Peyer's patch (tissue), 4 donors: ENCODE results near the gene AADACL2. TPM values are rescaled to one million over a fixed set of nuclear protein-coding genes. Genes with fewer than 3 reads are reported as not detected.
"Not testable (repeated sequence)": the region's sequence is repeated elsewhere in the genome, so short reads cannot be mapped to it uniquely, and the experiment has no call there.

Source experiments
- DNase-seq, 3 donors: peaks; one replicate each; pipeline ENCODE4 v3.0.0-alpha.2; 2017 to 2019
- H3K27ac ChIP-seq, 4 donors: fragments of 200-600 bp; sonication (generic); one replicate each; pipeline ENCODE4 v1.5.1; 2016 to 2019
- H3K27me3 ChIP-seq, 2 donors: fragments of 200-600 bp; sonication (generic); one replicate each; pipeline ENCODE4 v1.5.1; 2019
- H3K36me3 ChIP-seq, 3 donors: fragments of 200-600 bp; sonication (generic); one replicate each; pipeline ENCODE4 v1.5.1; 2016 to 2019
- H3K4me1 ChIP-seq, 4 donors: fragments of 200-600 bp; sonication (generic); one replicate each; pipeline ENCODE4 v1.5.1; 2016 to 2019
- H3K4me3 ChIP-seq, 4 donors: fragments of 200-600 bp; sonication (generic); 1 replicate in 3 of 4; 2 replicates in 1 of 4; pipeline ENCODE4 v1.5.1; 2016 to 2019; ENCODE audit warnings: mild to moderate bottlenecking in 1 of 4
- H3K9me3 ChIP-seq, 4 donors: fragments of 200-600 bp; sonication (generic); one replicate each; pipeline ENCODE4 v1.5.1; 2016 to 2019; ENCODE audit warnings: mild to moderate bottlenecking in 1 of 4
- POLR2A ChIP-seq, 2 donors: fragments of 450-650 bp; IDR thresholded peaks; one replicate each; pipeline ENCODE4 v1.5.1; 2017; ENCODE audit warnings: antibody characterized with exemption in 2 of 2, mild to moderate bottlenecking in 2 of 2, moderate library complexity in 2 of 2
- total RNA-seq, 4 donors: library from RNA; depleted of rRNA; stranded (reverse); fragments of >200 nt; gene quantifications; one replicate each; pipeline ENCODE4 v1.1.0, GENCODE V29; 2016
- TF ChIP-seq, protein P1 (sequence below), 6 experiments: fragments of 450-650 bp in 4 of 6; fragments of 200-600 bp in 2 of 6; sonication (generic) in 1 of 6; IDR thresholded peaks; one replicate each; pipeline ENCODE4 v1.5.1; 2017 to 2019; ENCODE audit warnings: antibody characterized with exemption in 6 of 6, mild to moderate bottlenecking in 3 of 6, moderate library complexity in 1 of 6

Gene AADACL2
- total RNA-seq, 4 donors from 2014 or later: 0.66 to 1.3 TPM; not detected in 2

GRCh38 chr3:151777880-151778279 is 44.2 kb downstream of the AADACL2 start:
- no peaks in the 10 kb centered on the region for H3K36me3 ChIP-seq
- no peaks in the 10 kb centered on the region for H3K27me3 ChIP-seq
- H3K27ac ChIP-seq: no peak overlapping the region
- H3K4me3 ChIP-seq: no peak overlapping the region
- H3K4me1 ChIP-seq: no peaks in the 10 kb centered on the region
- no peak for DNase-seq
- no peaks in the 10 kb centered on the region for H3K9me3 ChIP-seq
- TF ChIP-seq, protein P1, sequence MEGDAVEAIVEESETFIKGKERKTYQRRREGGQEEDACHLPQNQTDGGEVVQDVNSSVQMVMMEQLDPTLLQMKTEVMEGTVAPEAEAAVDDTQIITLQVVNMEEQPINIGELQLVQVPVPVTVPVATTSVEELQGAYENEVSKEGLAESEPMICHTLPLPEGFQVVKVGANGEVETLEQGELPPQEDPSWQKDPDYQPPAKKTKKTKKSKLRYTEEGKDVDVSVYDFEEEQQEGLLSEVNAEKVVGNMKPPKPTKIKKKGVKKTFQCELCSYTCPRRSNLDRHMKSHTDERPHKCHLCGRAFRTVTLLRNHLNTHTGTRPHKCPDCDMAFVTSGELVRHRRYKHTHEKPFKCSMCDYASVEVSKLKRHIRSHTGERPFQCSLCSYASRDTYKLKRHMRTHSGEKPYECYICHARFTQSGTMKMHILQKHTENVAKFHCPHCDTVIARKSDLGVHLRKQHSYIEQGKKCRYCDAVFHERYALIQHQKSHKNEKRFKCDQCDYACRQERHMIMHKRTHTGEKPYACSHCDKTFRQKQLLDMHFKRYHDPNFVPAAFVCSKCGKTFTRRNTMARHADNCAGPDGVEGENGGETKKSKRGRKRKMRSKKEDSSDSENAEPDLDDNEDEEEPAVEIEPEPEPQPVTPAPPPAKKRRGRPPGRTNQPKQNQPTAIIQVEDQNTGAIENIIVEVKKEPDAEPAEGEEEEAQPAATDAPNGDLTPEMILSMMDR (IDR thresholded peaks at IDR 0.05): no peak
- TF ChIP-seq POLR2A (IDR thresholded peaks at IDR 0.05): no peak

DNA sequence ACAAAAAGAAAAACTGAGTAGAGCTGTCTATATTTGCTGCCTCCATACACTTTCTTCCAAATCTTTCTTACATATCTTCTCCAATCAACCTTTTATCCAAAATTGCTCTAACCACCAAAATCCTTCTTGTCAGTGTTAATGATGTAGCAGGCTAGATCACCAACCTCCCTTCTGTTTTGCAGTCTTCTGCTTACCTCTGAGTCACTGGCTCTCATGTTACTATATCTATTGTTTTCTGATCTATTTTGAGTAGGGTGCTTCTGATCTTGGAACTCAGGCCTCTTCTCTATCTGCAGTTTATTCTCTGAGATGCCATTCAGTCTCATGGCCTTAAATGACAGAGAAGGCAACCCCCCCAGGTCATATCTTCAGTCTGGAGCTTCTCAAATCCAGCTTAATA is 53.9 kb downstream of the AADACL2 start:
- Histone ChIP-seq H3K27ac (no peak overlapping the region), H3K27me3 (no peaks in the 10 kb centered on the region), H3K9me3 (no peaks in the 10 kb centered on the region), H3K4me1 (no peaks in the 10 kb centered on the region), H3K4me3 (no peak overlapping the region), H3K36me3 (no peaks in the 10 kb centered on the region)
- TF ChIP-seq, protein P1 (IDR thresholded peaks at IDR 0.05): no peak
- TF ChIP-seq POLR2A (IDR thresholded peaks at IDR 0.05): no peak
- no peak for DNase-seq

DNA sequence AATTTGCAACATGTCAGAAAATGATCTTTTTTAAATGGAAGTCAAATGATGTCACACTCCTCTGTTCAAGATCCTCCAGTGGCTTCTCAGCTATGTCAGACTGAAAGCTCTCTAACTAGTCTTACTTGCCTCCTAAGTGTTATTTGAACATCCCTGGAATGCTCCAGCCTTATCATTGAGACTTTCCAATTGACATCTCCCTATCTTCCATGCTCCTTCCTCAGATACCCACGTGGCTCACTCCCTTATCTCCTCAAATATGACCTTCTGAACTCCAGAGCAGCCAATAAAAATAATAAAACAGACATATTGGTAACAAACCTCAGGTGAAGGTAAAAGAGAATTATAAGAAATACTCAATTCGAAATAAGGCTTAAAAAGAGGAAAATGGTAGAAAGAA is 54.7 kb downstream of the AADACL2 start:
- H3K4me1 ChIP-seq: no peaks in the 10 kb centered on the region
- no peaks in the 10 kb centered on the region for H3K27me3 ChIP-seq
- no peak overlapping the region for H3K4me3 ChIP-seq
- H3K9me3 ChIP-seq: no peaks in the 10 kb centered on the region
- no peak overlapping the region for H3K27ac ChIP-seq
- no peaks in the 10 kb centered on the region for H3K36me3 ChIP-seq
- TF ChIP-seq, protein P1 (IDR thresholded peaks at IDR 0.05): no peak
- TF ChIP-seq POLR2A (IDR thresholded peaks at IDR 0.05): no peak
- no peak for DNase-seq

- no peaks in the 10 kb centered on the region for H3K27me3 ChIP-seq
- H3K9me3 ChIP-seq: no peaks in the 10 kb centered on the region
- TF ChIP-seq POLR2A (IDR thresholded peaks at IDR 0.05): no peak
- TF ChIP-seq, protein P1 (IDR thresholded peaks at IDR 0.05): no peak
- no peak overlapping the region for H3K27ac ChIP-seq
- H3K4me1 ChIP-seq: no peaks in the 10 kb centered on the region
- DNase-seq: no peak
- H3K4me3 ChIP-seq: no peak overlapping the region
- H3K36me3 ChIP-seq: no peaks in the 10 kb centered on the region
Measured at GRCh38 chr3:151789853-151790463, 56.2 kb downstream of the AADACL2 start.

DNA sequence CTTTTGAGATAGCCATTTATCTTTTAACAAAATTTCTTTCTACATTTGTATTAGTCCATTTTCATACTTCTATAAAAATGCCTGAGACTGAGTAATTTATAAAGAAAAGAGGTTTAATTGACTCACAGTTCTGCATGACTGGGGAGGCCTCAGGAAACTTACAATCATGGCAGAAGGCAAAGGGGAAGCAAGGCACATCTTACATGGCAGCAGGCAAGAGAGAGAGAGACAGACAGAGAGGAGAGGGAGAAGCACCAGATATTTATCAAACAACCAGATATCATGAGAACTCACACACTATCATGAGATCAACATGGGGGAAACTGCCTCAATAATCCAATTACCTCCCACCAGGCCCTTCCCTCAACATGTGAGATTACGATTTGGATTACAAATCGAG is 57.0 kb downstream of the AADACL2 start:
- not testable (repeated sequence) for H3K36me3 ChIP-seq, H3K4me3 ChIP-seq, DNase-seq, H3K27ac ChIP-seq, H3K9me3 ChIP-seq, H3K27me3 ChIP-seq, H3K4me1 ChIP-seq

DNA sequence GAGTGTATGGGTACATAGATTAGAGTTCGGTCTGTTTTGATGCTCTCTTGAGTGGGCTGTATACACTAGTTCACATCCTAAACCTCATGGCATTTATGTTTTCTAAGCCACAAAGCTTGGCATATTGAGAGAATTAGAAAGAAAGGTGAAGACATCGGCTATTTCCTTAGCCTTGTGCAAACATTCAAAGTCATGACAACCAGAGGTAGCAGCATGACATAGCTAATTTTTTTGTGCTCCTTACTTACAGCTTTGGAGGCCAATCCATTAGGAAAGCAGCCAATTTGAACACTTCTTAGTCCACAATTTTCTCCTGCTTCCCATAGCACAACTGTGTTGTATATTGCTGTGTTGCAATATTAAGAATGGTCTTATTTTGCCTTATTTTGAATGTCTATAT is 58.7 kb downstream of the AADACL2 start:
- TF ChIP-seq, protein P1 (IDR thresholded peaks at IDR 0.05): no peak
- no peak for TF ChIP-seq POLR2A (IDR thresholded peaks at IDR 0.05)
- Histone ChIP-seq H3K36me3 (no peaks in the 10 kb centered on the region), H3K27me3 (no peaks in the 10 kb centered on the region), H3K9me3 (no peaks in the 10 kb centered on the region), H3K27ac (no peak overlapping the region), H3K4me1 (no peaks in the 10 kb centered on the region), H3K4me3 (no peak overlapping the region)
- DNase-seq: no peak
